Measurements from ENCODE around the gene VWA3A.

VWA3A gene

DNA sequence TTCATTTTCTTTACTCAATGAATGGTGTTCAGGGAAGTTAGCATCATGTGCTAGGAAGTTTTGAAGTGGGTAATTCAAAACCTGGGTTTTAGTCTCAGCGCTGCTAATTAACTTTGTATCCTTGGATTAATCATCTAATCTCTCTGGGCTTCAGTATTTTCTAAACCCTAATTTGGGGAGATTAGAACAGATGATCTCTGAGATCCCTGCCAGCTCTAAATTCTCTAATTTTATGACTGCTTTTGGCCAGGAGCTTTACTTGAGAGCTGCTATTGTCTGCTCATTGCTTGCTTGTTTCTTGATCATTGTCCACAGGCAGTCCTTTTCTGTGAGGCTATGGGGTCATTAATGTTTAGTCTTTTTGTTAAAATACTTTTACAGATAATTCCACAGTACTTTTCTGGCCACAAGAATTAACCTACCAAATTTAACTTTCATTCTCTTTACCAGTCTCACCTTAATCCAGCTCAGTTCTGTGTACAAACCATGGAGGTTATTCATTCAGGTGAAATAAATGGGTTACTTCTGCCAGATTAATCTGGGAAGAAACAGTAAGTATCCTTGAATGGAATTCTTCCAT, 28.4 kb upstream of the VWA3A start:
- Histone ChIP-seq H3K4me3 (replicated peaks; ENCODE audit: insufficient read depth, low read length) (no peak overlapping the region), H3K27ac (replicated peaks) (no peak overlapping the region), H3K27me3 (ENCODE audit: insufficient read depth, poor library complexity, severe bottlenecking) (no peaks in the 10 kb centered on the region)
- no peak for TF ChIP-seq GABPA (IDR thresholded peaks at IDR 0.05; ENCODE audit: low read depth)
- no peak for TF ChIP-seq SPI1 (IDR thresholded peaks at IDR 0.05; ENCODE audit: borderline replicate concordance, low read depth)
- TF ChIP-seq, protein P1, sequence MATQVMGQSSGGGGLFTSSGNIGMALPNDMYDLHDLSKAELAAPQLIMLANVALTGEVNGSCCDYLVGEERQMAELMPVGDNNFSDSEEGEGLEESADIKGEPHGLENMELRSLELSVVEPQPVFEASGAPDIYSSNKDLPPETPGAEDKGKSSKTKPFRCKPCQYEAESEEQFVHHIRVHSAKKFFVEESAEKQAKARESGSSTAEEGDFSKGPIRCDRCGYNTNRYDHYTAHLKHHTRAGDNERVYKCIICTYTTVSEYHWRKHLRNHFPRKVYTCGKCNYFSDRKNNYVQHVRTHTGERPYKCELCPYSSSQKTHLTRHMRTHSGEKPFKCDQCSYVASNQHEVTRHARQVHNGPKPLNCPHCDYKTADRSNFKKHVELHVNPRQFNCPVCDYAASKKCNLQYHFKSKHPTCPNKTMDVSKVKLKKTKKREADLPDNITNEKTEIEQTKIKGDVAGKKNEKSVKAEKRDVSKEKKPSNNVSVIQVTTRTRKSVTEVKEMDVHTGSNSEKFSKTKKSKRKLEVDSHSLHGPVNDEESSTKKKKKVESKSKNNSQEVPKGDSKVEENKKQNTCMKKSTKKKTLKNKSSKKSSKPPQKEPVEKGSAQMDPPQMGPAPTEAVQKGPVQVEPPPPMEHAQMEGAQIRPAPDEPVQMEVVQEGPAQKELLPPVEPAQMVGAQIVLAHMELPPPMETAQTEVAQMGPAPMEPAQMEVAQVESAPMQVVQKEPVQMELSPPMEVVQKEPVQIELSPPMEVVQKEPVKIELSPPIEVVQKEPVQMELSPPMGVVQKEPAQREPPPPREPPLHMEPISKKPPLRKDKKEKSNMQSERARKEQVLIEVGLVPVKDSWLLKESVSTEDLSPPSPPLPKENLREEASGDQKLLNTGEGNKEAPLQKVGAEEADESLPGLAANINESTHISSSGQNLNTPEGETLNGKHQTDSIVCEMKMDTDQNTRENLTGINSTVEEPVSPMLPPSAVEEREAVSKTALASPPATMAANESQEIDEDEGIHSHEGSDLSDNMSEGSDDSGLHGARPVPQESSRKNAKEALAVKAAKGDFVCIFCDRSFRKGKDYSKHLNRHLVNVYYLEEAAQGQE (IDR thresholded peaks at IDR 0.05; ENCODE audit: insufficient replicate concordance, low read depth), result no peak
- no peak for TF ChIP-seq POLR2AphosphoS5 (IDR thresholded peaks at IDR 0.05; ENCODE audit: low read depth)
- TF ChIP-seq, protein P2, sequence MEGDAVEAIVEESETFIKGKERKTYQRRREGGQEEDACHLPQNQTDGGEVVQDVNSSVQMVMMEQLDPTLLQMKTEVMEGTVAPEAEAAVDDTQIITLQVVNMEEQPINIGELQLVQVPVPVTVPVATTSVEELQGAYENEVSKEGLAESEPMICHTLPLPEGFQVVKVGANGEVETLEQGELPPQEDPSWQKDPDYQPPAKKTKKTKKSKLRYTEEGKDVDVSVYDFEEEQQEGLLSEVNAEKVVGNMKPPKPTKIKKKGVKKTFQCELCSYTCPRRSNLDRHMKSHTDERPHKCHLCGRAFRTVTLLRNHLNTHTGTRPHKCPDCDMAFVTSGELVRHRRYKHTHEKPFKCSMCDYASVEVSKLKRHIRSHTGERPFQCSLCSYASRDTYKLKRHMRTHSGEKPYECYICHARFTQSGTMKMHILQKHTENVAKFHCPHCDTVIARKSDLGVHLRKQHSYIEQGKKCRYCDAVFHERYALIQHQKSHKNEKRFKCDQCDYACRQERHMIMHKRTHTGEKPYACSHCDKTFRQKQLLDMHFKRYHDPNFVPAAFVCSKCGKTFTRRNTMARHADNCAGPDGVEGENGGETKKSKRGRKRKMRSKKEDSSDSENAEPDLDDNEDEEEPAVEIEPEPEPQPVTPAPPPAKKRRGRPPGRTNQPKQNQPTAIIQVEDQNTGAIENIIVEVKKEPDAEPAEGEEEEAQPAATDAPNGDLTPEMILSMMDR (IDR thresholded peaks at IDR 0.05; ENCODE audit: insufficient read depth, low read length), result no peak
- DNase-seq (ENCODE audit: low read depth in 1 of 2, low spot score in 1 of 2), result no peak

DNA sequence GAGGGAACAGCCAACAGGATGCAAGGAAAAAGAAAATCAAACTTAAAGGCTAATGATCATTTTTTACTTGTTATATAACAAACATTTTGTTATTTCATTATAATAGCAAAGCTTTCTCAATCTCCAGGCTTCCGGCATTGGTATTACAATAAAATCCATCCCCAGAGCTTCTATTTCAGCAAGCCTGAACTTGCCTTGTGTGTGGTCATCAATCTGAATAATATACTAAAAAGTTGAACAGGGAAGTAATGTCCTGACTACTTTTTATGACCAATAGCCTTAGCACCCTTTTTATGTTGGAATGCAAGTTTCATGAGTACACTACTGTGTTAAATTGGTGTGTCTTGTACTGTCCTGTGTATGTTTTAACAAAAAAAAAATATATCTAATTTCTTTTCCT, 27.1 kb upstream of the VWA3A start:
- no peak overlapping the region for H3K4me3 ChIP-seq (replicated peaks; ENCODE audit: insufficient read depth, low read length)
- no peak for TF ChIP-seq SPI1 (IDR thresholded peaks at IDR 0.05; ENCODE audit: borderline replicate concordance, low read depth)
- TF ChIP-seq, protein P1 (IDR thresholded peaks at IDR 0.05; ENCODE audit: insufficient replicate concordance, low read depth), result no peak
- TF ChIP-seq POLR2AphosphoS5 (IDR thresholded peaks at IDR 0.05; ENCODE audit: low read depth), result no peak
- no peak for TF ChIP-seq GABPA (IDR thresholded peaks at IDR 0.05; ENCODE audit: low read depth)
- TF ChIP-seq, protein P2 (IDR thresholded peaks at IDR 0.05; ENCODE audit: insufficient read depth, low read length), result no peak
- no peaks in the 10 kb centered on the region for H3K27me3 ChIP-seq (ENCODE audit: insufficient read depth, poor library complexity, severe bottlenecking)
- no peak for DNase-seq (ENCODE audit: low read depth in 1 of 2, low spot score in 1 of 2)
- H3K27ac ChIP-seq (replicated peaks), result no peak overlapping the region

DNA sequence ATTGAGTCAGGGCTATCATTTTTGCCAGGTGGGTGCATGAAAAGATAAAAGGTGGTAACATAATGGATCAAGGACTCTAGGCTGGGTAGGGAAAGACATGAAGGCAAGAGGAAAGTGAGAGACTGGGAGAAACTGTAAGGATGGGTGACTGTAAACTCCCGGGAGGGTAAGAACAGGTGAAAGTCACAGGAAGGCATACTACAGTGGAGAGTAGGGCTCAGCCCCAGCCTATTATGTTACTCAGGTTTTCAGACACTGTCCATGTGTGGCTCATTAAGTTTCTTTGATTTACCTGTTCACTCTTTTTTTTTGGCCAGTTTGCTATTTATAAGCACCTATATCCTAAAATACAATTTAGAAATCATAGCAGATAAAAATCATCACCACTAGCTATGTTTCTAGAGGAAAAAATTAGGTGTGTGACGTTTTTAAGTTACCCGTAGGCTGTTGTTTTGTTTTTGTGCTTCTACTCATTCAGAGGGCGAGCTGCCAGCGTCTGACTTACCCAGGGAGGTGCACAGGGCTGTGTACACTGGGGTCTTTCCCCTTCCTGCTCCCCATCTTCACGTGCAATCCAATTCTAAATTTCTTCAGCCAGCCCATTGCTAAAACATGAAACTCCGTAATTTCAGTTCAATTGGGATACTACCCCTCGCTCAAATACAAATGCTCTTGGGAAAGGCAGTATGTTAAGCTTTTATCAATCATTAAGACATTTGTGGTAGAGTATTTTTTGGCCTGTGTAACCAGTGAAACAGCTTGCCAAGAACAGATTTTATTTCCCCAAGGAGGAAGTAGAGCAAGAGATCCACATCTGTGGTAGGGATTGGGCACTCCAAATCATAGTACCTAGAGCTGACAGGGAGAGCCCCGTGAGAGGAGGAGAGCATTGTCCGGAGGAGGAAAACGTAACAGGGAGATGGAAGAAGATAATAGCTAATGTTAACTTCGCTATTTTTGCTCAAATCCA, 21.7 kb upstream of the VWA3A start:
- TF ChIP-seq, protein P1 (IDR thresholded peaks at IDR 0.05; ENCODE audit: insufficient replicate concordance, low read depth), result no peak
- TF ChIP-seq GABPA (IDR thresholded peaks at IDR 0.05; ENCODE audit: low read depth) (no peak), SPI1 (IDR thresholded peaks at IDR 0.05; ENCODE audit: borderline replicate concordance, low read depth) (no peak), POLR2AphosphoS5 (IDR thresholded peaks at IDR 0.05; ENCODE audit: low read depth) (no peak)
- TF ChIP-seq, protein P2 (IDR thresholded peaks at IDR 0.05; ENCODE audit: insufficient read depth, low read length), result no peak
- H3K27ac ChIP-seq (replicated peaks), result no peak overlapping the region
- DNase-seq (ENCODE audit: low read depth in 1 of 2, low spot score in 1 of 2), result no peak
- H3K4me3 ChIP-seq (replicated peaks; ENCODE audit: insufficient read depth, low read length), result no peak overlapping the region
- H3K27me3 ChIP-seq (ENCODE audit: insufficient read depth, poor library complexity, severe bottlenecking), result no peaks in the 10 kb centered on the region

All from HL-60 (cell line).